KMS-11 (cell line): ENCODE data around the gene CDK14.

Source experiments
- H2AFZ ChIP-seq: fragments of 200-600 bp; sonication (generic); 2 replicates; pipeline ENCODE4 v1.6.1; 2016; ENCODE audit warnings: antibody characterized with exemption, mixed run types, low read depth
- H3K27ac ChIP-seq: fragments of 200-600 bp; sonication (generic); 2 replicates; pipeline ENCODE4 v1.6.1; 2016; ENCODE audit warnings: mild to moderate bottlenecking, mixed run types
- H3K27me3 ChIP-seq: fragments of 200-600 bp; sonication (generic); 2 replicates; pipeline ENCODE4 v1.6.1; 2017; ENCODE audit warnings: mild to moderate bottlenecking, low read depth, mixed run types, moderate library complexity; ENCODE audit not compliant: insufficient read depth
- H3K36me3 ChIP-seq: fragments of 200-600 bp; sonication (generic); 2 replicates; pipeline ENCODE4 v1.6.1; 2017; ENCODE audit warnings: mild to moderate bottlenecking, mixed run types; ENCODE audit not compliant: insufficient read depth
- H3K4me1 ChIP-seq: fragments of 200-600 bp; sonication (generic); 2 replicates; pipeline ENCODE4 v1.6.1; 2016; ENCODE audit warnings: mild to moderate bottlenecking, low read depth, mixed run types; ENCODE audit not compliant: poor library complexity, severe bottlenecking
- H3K4me2 ChIP-seq: fragments of 200-600 bp; sonication (generic); 2 replicates; pipeline ENCODE4 v1.7.0; 2016; ENCODE audit warnings: mild to moderate bottlenecking, mixed run types
- H3K4me3 ChIP-seq: fragments of 200-600 bp; sonication (generic); IDR thresholded peaks from 2 replicates; pipeline ENCODE4 v1.6.1; 2017; ENCODE audit warnings: low read depth, low read length, mixed read lengths; ENCODE audit not compliant: insufficient read depth
- H3K79me2 ChIP-seq: fragments of 200-600 bp; sonication (generic); 2 replicates; pipeline ENCODE4 v1.6.1; 2016; ENCODE audit warnings: low read depth, mixed run types; ENCODE audit not compliant: insufficient read depth
- H3K9ac ChIP-seq: fragments of 200-600 bp; sonication (generic); 2 replicates; pipeline ENCODE4 v1.6.1; 2016; ENCODE audit warnings: mild to moderate bottlenecking, mixed run types
- H4K20me1 ChIP-seq: fragments of 200-600 bp; sonication (generic); 2 replicates; pipeline ENCODE4 v1.6.1; 2016; ENCODE audit warnings: mild to moderate bottlenecking, mixed run types; ENCODE audit not compliant: insufficient read depth
- TF ChIP-seq, protein P1 (sequence below): fragments of 200-600 bp; sonication (generic); conservative IDR thresholded peaks from 2 replicates; pipeline ENCODE4 v1.6.1; 2017; ENCODE audit warnings: low read depth, mild to moderate bottlenecking, antibody characterized with exemption, low read length, moderate library complexity, mixed read lengths

CDK14 gene

DNA sequence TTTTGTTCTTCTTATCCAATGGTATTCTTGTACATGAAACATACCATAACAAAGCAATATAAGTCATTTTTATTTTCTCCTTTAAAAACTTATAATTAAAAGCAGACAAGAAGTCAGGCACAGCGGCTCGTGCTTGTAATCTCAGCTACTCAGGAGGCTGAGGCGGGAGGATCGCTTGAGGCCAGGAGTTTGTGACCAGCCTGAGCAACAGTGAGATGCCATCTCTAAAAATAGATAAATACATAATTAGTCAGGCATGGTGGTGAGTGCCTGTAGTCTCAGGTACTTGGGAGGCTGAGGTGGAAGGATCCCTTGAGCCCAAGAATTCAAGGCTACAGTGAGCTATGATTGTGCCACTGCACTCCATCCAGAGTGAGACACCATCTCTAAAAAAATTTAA is 473.0 kb downstream of the CDK14 start:
- H3K79me2 ChIP-seq, result no peaks in the 10 kb centered on the region; the same call in 1 of the 2 replicates
- TF ChIP-seq, protein P1, sequence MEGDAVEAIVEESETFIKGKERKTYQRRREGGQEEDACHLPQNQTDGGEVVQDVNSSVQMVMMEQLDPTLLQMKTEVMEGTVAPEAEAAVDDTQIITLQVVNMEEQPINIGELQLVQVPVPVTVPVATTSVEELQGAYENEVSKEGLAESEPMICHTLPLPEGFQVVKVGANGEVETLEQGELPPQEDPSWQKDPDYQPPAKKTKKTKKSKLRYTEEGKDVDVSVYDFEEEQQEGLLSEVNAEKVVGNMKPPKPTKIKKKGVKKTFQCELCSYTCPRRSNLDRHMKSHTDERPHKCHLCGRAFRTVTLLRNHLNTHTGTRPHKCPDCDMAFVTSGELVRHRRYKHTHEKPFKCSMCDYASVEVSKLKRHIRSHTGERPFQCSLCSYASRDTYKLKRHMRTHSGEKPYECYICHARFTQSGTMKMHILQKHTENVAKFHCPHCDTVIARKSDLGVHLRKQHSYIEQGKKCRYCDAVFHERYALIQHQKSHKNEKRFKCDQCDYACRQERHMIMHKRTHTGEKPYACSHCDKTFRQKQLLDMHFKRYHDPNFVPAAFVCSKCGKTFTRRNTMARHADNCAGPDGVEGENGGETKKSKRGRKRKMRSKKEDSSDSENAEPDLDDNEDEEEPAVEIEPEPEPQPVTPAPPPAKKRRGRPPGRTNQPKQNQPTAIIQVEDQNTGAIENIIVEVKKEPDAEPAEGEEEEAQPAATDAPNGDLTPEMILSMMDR, result no peak
- H3K4me3 ChIP-seq, result no peak overlapping the region
- H3K36me3 ChIP-seq, result no peaks in the 10 kb centered on the region; the same call in 1 of the 2 replicates
- H3K4me2 ChIP-seq, result no peak overlapping the region
- H3K27me3 ChIP-seq, result no peaks in the 10 kb centered on the region
- no peak overlapping the region for H3K9ac ChIP-seq
- H3K27ac ChIP-seq, result no peak overlapping the region
- H4K20me1 ChIP-seq, result no peaks in the 10 kb centered on the region; the same call in 1 of the 2 replicates
- H3K4me1 ChIP-seq, result no peaks in the 10 kb centered on the region
- no peak overlapping the region for H2AFZ ChIP-seq

- TF ChIP-seq, protein P1, result no peak
- Histone ChIP-seq H3K4me2 (no peak overlapping the region), H3K27ac (no peak overlapping the region), H3K4me3 (no peak overlapping the region), H3K79me2 (no peaks in the 10 kb centered on the region), H3K4me1 (no peaks in the 10 kb centered on the region), H4K20me1 (no peaks in the 10 kb centered on the region), H2AFZ (no peak overlapping the region), H3K36me3 (no peaks in the 10 kb centered on the region), H3K27me3 (no peaks in the 10 kb centered on the region), H3K9ac (no peak overlapping the region)
Measured at GRCh38 chr7:91079487-91079886, 483.4 kb downstream of the CDK14 start.

DNA sequence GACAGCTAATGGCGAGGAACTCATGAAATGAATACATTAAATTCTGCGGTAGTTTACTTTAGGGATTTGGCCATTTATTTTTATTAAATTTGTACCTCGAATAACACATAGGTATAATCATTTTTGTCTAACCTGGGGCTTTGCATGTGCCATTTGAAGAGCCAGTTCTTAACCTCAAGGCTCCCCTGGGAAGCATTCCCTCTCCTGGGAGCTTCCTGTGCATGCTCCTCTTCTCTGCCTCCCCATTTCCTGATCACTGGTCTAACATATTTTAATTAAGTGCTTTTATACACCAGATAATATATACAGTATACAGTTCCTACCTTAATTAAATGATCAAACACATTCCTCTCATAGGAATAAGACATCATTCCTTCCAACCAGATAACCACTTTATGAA is 484.2 kb downstream of the CDK14 start:
- no peaks in the 10 kb centered on the region for H3K36me3 ChIP-seq
- H4K20me1 ChIP-seq, result no peaks in the 10 kb centered on the region
- TF ChIP-seq, protein P1, result no peak
- no peak overlapping the region for H3K4me2 ChIP-seq
- no peak overlapping the region for H3K27ac ChIP-seq
- no peak overlapping the region for H3K4me3 ChIP-seq
- H2AFZ ChIP-seq, result no peak overlapping the region
- no peaks in the 10 kb centered on the region for H3K4me1 ChIP-seq
- no peaks in the 10 kb centered on the region for H3K79me2 ChIP-seq
- no peak overlapping the region for H3K9ac ChIP-seq
- no peaks in the 10 kb centered on the region for H3K27me3 ChIP-seq

- H3K9ac ChIP-seq, result no peak overlapping the region
- H3K4me2 ChIP-seq, result no peak overlapping the region
- H3K27ac ChIP-seq, result no peak overlapping the region
- H4K20me1 ChIP-seq, result no peaks in the 10 kb centered on the region
- no peaks in the 10 kb centered on the region for H3K4me1 ChIP-seq
- TF ChIP-seq, protein P1, result no peak
- no peaks in the 10 kb centered on the region for H3K79me2 ChIP-seq
- no peak overlapping the region for H2AFZ ChIP-seq
- no peaks in the 10 kb centered on the region for H3K36me3 ChIP-seq
- H3K27me3 ChIP-seq, result no peaks in the 10 kb centered on the region
- H3K4me3 ChIP-seq, result no peak overlapping the region
Measured at GRCh38 chr7:91082038-91082437, 485.9 kb downstream of the CDK14 start.
